Neural progenitor cell (in vitro differentiated cells): ENCODE data around the gene TCF7L2. TPM values are rescaled to one million over a fixed set of nuclear protein-coding genes. Genes with fewer than 3 reads are reported as not detected.

Experiments used
- DNase-seq: peaks from one replicate; pipeline ENCODE4 v3.0.0-alpha.2; 2016; ENCODE audit warnings: low spot score
- H2AFZ ChIP-seq: fragments of 200-600 bp; sonication (generic); replicated peaks from 2 replicates; pipeline ENCODE4 v1.6.1; 2016; ENCODE audit warnings: antibody characterized with exemption
- H3F3A ChIP-seq: fragments of 200-600 bp; sonication (generic); 2 replicates; pipeline ENCODE4 v1.6.1; 2016; ENCODE audit warnings: antibody characterized with exemption, low read depth
- H3K27ac ChIP-seq: fragments of 200-600 bp; sonication (generic); 2 replicates; pipeline ENCODE4 v1.5.1; 2016; ENCODE audit warnings: mild to moderate bottlenecking
- H3K27me3 ChIP-seq: fragments of 200-600 bp; sonication (generic); 2 replicates; pipeline ENCODE4 v1.6.1; 2016; ENCODE audit warnings: mild to moderate bottlenecking, moderate library complexity
- H3K36me3 ChIP-seq: fragments of 200-600 bp; sonication (generic); 2 replicates; pipeline ENCODE4 v1.5.1; 2016
- H3K4me1 ChIP-seq: fragments of 200-600 bp; sonication (generic); 2 replicates; pipeline ENCODE4 v1.6.1; 2016; ENCODE audit warnings: mixed run types
- H3K4me2 ChIP-seq: fragments of 200-600 bp; sonication (generic); 2 replicates; pipeline ENCODE4 v1.6.1; 2016
- H3K4me3 ChIP-seq: fragments of 200-600 bp; sonication (generic); 2 replicates; pipeline ENCODE4 v1.5.1; 2016
- H3K79me2 ChIP-seq: fragments of 200-600 bp; sonication (generic); 2 replicates; pipeline ENCODE4 v1.6.1; 2016; ENCODE audit warnings: low read depth
- H3K9ac ChIP-seq: fragments of 200-600 bp; sonication (generic); 2 replicates; pipeline ENCODE4 v1.6.1; 2016
- H3K9me3 ChIP-seq: fragments of 200-600 bp; sonication (generic); 2 replicates; pipeline ENCODE4 v1.5.1; 2016; ENCODE audit warnings: low read depth
- H4K20me1 ChIP-seq: fragments of 200-600 bp; sonication (generic); 2 replicates; pipeline ENCODE4 v1.6.1; 2016; ENCODE audit warnings: low read depth
- H3K27ac Mint-ChIP-seq: 3 replicates; pipeline ENCODE4 v1.8.0; 2021; ENCODE audit warnings: mixed read lengths
- H3K27me3 Mint-ChIP-seq: 2 replicates; pipeline ENCODE4 v1.8.0; 2022; ENCODE audit warnings: low read depth, mild to moderate bottlenecking, inconsistent platforms, moderate library complexity, mixed read lengths; ENCODE audit not compliant: insufficient read depth
- H3K36me3 Mint-ChIP-seq: 3 replicates; pipeline ENCODE4 v1.8.0; 2021; ENCODE audit warnings: mixed read lengths
- H3K4me1 Mint-ChIP-seq: 3 replicates; pipeline ENCODE4 v1.8.0; 2021; ENCODE audit warnings: mixed read lengths
- H3K4me3 Mint-ChIP-seq: 3 replicates; pipeline ENCODE4 v1.8.0; 2021; ENCODE audit warnings: mild to moderate bottlenecking, moderate library complexity, mixed read lengths
- H3K9me3 Mint-ChIP-seq: 3 replicates; pipeline ENCODE4 v1.8.0; 2020; ENCODE audit warnings: mixed read lengths
- EZH2 ChIP-seq: fragments of 200-600 bp; sonication (generic); IDR thresholded peaks from 2 replicates; pipeline ENCODE4 v1.6.1; 2017; ENCODE audit warnings: antibody characterized with exemption, mild to moderate bottlenecking, moderate library complexity
- EZH2phosphoT487 ChIP-seq: fragments of 200-600 bp; sonication (generic); IDR thresholded peaks from 2 replicates; pipeline ENCODE4 v1.6.1; 2017; ENCODE audit warnings: antibody characterized with exemption
- total RNA-seq: library from RNA; depleted of rRNA; stranded (reverse); fragments of >200 nt; gene quantifications from 2 replicates; pipeline ENCODE4 v1.2.3, GENCODE V29; 2015; ENCODE audit warnings: low replicate concordance
- TF ChIP-seq, protein P1 (sequence below): fragments of 200-600 bp; sonication (generic); IDR thresholded peaks from 2 replicates; pipeline ENCODE4 v1.5.1; 2017; ENCODE audit warnings: antibody characterized with exemption, mild to moderate bottlenecking

The TCF7L2 gene
- total RNA-seq, 1 donor from 2014 or later = 12.3 TPM

DNA sequence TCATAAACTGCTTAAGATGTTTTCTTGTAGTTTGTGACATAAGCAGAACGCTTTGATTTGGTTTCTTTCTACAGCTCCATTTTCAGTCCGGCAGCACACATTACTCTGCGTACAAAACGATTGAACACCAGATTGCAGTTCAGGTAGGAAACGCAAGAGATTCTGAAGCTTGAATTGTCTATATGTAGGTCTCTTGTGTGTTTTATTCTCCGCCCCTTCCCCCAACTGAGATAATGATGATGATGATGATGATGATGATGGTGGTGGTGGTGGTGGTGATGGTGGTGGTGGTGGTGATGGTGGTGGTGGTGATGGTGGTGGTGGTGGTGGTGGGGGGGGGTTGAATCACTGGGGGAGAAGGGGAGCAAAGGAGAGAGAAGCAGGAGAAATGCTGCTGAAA, 14.4 kb downstream of the TCF7L2 start:
- Mint-ChIP-seq H3K36me3 (peaks cover 36% of the 10 kb centered on the region), H3K27ac (no peak overlapping the region), H3K4me1 (peaks cover 46% of the 10 kb centered on the region), H3K27me3 (peaks cover 2% of the 10 kb centered on the region), H3K9me3 (no peaks in the 10 kb centered on the region), H3K4me3 (no peak overlapping the region)
- Histone ChIP-seq H4K20me1 (peaks cover 62% of the 10 kb centered on the region), H2AFZ (no peak overlapping the region), H3K36me3 (no peaks in the 10 kb centered on the region), H3K79me2 (peaks cover 99% of the 10 kb centered on the region), H3K4me1 (peaks cover 45% of the 10 kb centered on the region), H3K9ac (no peak overlapping the region), H3K27ac (no peak overlapping the region), H3K4me2 (no peak overlapping the region), H3K9me3 (no peaks in the 10 kb centered on the region), H3K4me3 (no peak overlapping the region), H3F3A (peaks cover 22% of the 10 kb centered on the region), H3K27me3 (no peaks in the 10 kb centered on the region)
- no peak for DNase-seq
- TF ChIP-seq EZH2phosphoT487 = no peak
- TF ChIP-seq EZH2 = no peak
- TF ChIP-seq, protein P1, sequence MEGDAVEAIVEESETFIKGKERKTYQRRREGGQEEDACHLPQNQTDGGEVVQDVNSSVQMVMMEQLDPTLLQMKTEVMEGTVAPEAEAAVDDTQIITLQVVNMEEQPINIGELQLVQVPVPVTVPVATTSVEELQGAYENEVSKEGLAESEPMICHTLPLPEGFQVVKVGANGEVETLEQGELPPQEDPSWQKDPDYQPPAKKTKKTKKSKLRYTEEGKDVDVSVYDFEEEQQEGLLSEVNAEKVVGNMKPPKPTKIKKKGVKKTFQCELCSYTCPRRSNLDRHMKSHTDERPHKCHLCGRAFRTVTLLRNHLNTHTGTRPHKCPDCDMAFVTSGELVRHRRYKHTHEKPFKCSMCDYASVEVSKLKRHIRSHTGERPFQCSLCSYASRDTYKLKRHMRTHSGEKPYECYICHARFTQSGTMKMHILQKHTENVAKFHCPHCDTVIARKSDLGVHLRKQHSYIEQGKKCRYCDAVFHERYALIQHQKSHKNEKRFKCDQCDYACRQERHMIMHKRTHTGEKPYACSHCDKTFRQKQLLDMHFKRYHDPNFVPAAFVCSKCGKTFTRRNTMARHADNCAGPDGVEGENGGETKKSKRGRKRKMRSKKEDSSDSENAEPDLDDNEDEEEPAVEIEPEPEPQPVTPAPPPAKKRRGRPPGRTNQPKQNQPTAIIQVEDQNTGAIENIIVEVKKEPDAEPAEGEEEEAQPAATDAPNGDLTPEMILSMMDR = no peak

DNA sequence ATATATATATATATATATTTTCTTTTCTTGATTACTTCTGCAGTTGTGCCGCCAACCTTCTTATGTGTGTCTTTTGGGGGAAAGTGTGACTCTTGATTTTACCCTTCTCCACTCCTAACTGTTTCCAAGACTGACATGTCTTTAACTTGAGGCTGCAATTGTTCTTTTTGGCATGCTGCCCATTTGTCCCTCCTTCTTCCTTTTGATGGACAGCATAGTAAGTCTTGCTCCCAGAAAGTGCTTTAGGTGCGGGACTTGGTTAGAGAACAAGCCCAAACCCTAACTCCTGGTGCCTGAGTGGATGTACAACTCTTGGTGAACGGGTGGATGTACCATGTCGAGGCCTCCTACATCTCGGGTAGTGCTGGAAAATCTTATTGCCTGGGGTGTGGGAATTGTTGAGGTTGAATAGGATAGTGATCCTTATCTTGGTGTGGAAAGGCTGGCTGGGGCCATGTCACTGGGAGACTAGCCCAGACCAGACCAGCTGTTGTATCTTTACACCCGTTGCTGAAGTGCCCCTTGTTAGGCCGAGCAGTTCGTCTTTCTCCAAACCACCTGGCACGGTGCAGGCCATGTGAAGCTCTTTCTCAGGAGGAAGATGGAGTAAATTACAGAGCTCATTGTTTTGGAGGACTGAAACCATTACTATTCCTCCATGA, 16.3 kb downstream of the TCF7L2 start:
- H3K36me3 Mint-ChIP-seq = peaks cover 38% of the 10 kb centered on the region
- H3K4me2 ChIP-seq = no peak overlapping the region
- H3K27ac ChIP-seq = no peak overlapping the region

DNA sequence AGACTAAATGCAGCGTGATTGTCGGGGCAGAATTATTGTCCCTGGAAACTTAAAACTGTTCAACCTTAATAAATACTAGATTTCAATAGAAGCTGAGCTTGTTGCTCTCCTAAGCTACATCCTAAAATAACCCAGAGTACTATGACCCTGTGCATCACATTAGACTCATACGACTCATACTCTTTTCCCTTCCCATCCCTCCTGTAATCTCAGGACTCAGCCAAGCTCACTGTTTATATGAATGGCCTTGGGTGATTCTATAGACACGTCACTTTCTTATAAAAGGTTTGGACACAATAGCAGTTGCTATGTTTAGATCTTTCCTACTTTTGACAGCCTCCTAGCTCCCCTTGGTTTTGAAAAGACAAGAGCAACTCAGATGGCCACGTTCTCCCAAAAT, 17.2 kb downstream of the TCF7L2 start:
- no peaks in the 10 kb centered on the region for H3K36me3 ChIP-seq
- TF ChIP-seq, protein P1 = no peak
- no peak for TF ChIP-seq EZH2
- no peak for TF ChIP-seq EZH2phosphoT487
- H4K20me1 ChIP-seq = peaks cover 68% of the 10 kb centered on the region
- no peak overlapping the region for H3K9ac ChIP-seq
- no peaks in the 10 kb centered on the region for H3K9me3 ChIP-seq
- no peak overlapping the region for H3K4me3 Mint-ChIP-seq
- peaks cover 13% of the 10 kb centered on the region for H3F3A ChIP-seq
- H3K27me3 Mint-ChIP-seq = peaks cover 2% of the 10 kb centered on the region
- no peak overlapping the region for H3K4me2 ChIP-seq
- no peak overlapping the region for H3K27ac Mint-ChIP-seq
- peaks cover 20% of the 10 kb centered on the region for H3K4me1 ChIP-seq
- no peak for DNase-seq
- peaks cover 26% of the 10 kb centered on the region for H3K4me1 Mint-ChIP-seq
- H3K27me3 ChIP-seq = no peaks in the 10 kb centered on the region
- no peaks in the 10 kb centered on the region for H3K9me3 Mint-ChIP-seq
- peaks cover 40% of the 10 kb centered on the region for H3K36me3 Mint-ChIP-seq
- H3K4me3 ChIP-seq = no peak overlapping the region
- H3K27ac ChIP-seq = no peak overlapping the region
- peaks cover 99% of the 10 kb centered on the region for H3K79me2 ChIP-seq
- H2AFZ ChIP-seq = no peak overlapping the region

More for the DNA sequence above, 16.3 kb downstream of the TCF7L2 start:
- H3F3A ChIP-seq = peaks cover 19% of the 10 kb centered on the region
- H3K4me1 ChIP-seq = peaks cover 28% of the 10 kb centered on the region
- no peaks in the 10 kb centered on the region for H3K9me3 ChIP-seq
- Mint-ChIP-seq H3K4me3 (no peak overlapping the region), H3K27ac (no peak overlapping the region), H3K27me3 (peaks cover 4% of the 10 kb centered on the region), H3K4me1 (peaks cover 35% of the 10 kb centered on the region), H3K9me3 (no peaks in the 10 kb centered on the region)
- TF ChIP-seq, protein P1 = no peak
- no peak for TF ChIP-seq EZH2
- TF ChIP-seq EZH2phosphoT487 = no peak
- H3K27me3 ChIP-seq = no peaks in the 10 kb centered on the region
- H2AFZ ChIP-seq = no peak overlapping the region
- H3K4me3 ChIP-seq = no peak overlapping the region
- H3K9ac ChIP-seq = no peak overlapping the region
- no peaks in the 10 kb centered on the region for H3K36me3 ChIP-seq
- peaks cover 69% of the 10 kb centered on the region for H4K20me1 ChIP-seq
- no peak for DNase-seq
- peaks cover 99% of the 10 kb centered on the region for H3K79me2 ChIP-seq
